HepG2 (cell line): ENCODE results near the gene GAN. TPM values are rescaled to one million over a fixed set of nuclear protein-coding genes. Genes with fewer than 3 reads are reported as not detected.
A peak's percentile ranks its signal among the peaks of the same experiment; 100 is the strongest.

Experiments used
- BRD4 ChIP-seq: sonication (generic); formaldehyde crosslinking; IDR thresholded peaks from 2 replicates; pipeline ENCODE4 v1.4.0; 2020; ENCODE audit warnings: missing genetic modification reagents
- GFI1 ChIP-seq: sonication (generic); formaldehyde crosslinking; IDR thresholded peaks from 2 replicates; pipeline ENCODE4 v1.5.0; 2020; ENCODE audit warnings: missing genetic modification reagents, mild to moderate bottlenecking, borderline replicate concordance
- GZF1 ChIP-seq: sonication (generic); formaldehyde crosslinking; IDR thresholded peaks from 2 replicates; pipeline ENCODE4 v1.5.1; 2020; ENCODE audit warnings: mild to moderate bottlenecking, missing genetic modification reagents
- HES4 ChIP-seq: sonication (generic); formaldehyde crosslinking; IDR thresholded peaks from 2 replicates; pipeline ENCODE4 v1.9.0; 2021; ENCODE audit warnings: mild to moderate bottlenecking, missing genetic modification reagents, borderline replicate concordance
- HNRNPL ChIP-seq: fragments of 200-400 bp; formaldehyde crosslinking; IDR thresholded peaks from 2 replicates; pipeline ENCODE4 v1.6.1; 2017; ENCODE audit warnings: mild to moderate bottlenecking, low read depth, low read length
- HNRNPUL1 ChIP-seq: fragments of 200-400 bp; formaldehyde crosslinking; IDR thresholded peaks from 2 replicates; pipeline ENCODE4 v1.6.1; 2017; ENCODE audit warnings: low read depth, mild to moderate bottlenecking, low read length, moderate library complexity
- KAT2B ChIP-seq: fragments of 150-350 bp; IDR thresholded peaks from 2 replicates; pipeline ENCODE4 v1.6.1; 2014; ENCODE audit warnings: low read depth, low read length, borderline replicate concordance
- MBD4 ChIP-seq: IDR thresholded peaks from 2 replicates; pipeline ENCODE4 v1.6.1; 2012; ENCODE audit warnings: low read length, inconsistent platforms, borderline replicate concordance
- NCOA2 ChIP-seq: sonication (generic); formaldehyde crosslinking; IDR thresholded peaks from 2 replicates; pipeline ENCODE4 v1.8.0; 2022; ENCODE audit warnings: inconsistent platforms
- NR2F6 ChIP-seq, 2 experiments: IDR thresholded peaks; 2 replicates each; pipeline ENCODE4 v1.6.1; 2016; ENCODE audit warnings: antibody characterized with exemption in 1 of 2, mild to moderate bottlenecking in 1 of 2
- PATZ1 ChIP-seq: sonication (generic); formaldehyde crosslinking; IDR thresholded peaks from 2 replicates; pipeline ENCODE4 v1.4.0; 2020; ENCODE audit warnings: missing genetic modification reagents
- TFAP4 ChIP-seq: sonication (generic); IDR thresholded peaks from 2 replicates; pipeline ENCODE4 v1.6.1; 2016; ENCODE audit warnings: low read depth, borderline replicate concordance
- YY1 ChIP-seq: IDR thresholded peaks from 2 replicates; pipeline ENCODE4 v1.6.1; 2011; ENCODE audit warnings: low read length, low read depth, moderate library complexity, mild to moderate bottlenecking; ENCODE audit not compliant: insufficient read depth, insufficient replicate concordance
- ZNF260 ChIP-seq: sonication (generic); formaldehyde crosslinking; IDR thresholded peaks from 2 replicates; pipeline ENCODE4 v1.4.0; 2020; ENCODE audit warnings: missing genetic modification reagents, low read depth, mild to moderate bottlenecking, borderline replicate concordance
- ZNF720 ChIP-seq: sonication (generic); formaldehyde crosslinking; IDR thresholded peaks from 2 replicates; pipeline ENCODE4 v1.4.0; 2020; ENCODE audit warnings: missing genetic modification reagents
- ZNF746 ChIP-seq: sonication (generic); formaldehyde crosslinking; IDR thresholded peaks from 2 replicates; pipeline ENCODE4 v1.8.0; 2022; ENCODE audit warnings: mild to moderate bottlenecking, missing genetic modification reagents
- ZSCAN20 ChIP-seq: sonication (generic); formaldehyde crosslinking; IDR thresholded peaks from 2 replicates; pipeline ENCODE4 v1.4.0; 2020; ENCODE audit warnings: missing genetic modification reagents, mild to moderate bottlenecking, borderline replicate concordance
- ZSCAN9 ChIP-seq: IDR thresholded peaks from 2 replicates; pipeline ENCODE4 v1.6.1; 2016; ENCODE audit warnings: borderline replicate concordance
- polyA plus RNA-seq, 8 experiments: library from polyadenylated mRNA; depleted of rRNA in 3 of 8; stranded (reverse) in 7 of 8; unstranded in 1 of 8; fragments of >200 nt; fragmentation: Illumina TruSeq in 4 of 8; extraction: Trizol in 4 of 8; gene quantifications; 2 replicates each; pipeline versions ENCODE4 v1.2.1 to v1.2.3, GENCODE V29; 2011 to 2016; ENCODE audit warnings: low read depth in 4 of 8, missing spikeins in 1 of 8, mixed read lengths in 1 of 8; ENCODE audit not compliant: insufficient read depth in 1 of 8
- total RNA-seq, 5 experiments: library from RNA; depleted of rRNA; stranded (reverse); fragments of >200 nt; fragmentation: Illumina TruSeq; extraction: Trizol; gene quantifications; 2 replicates each; pipeline ENCODE4 v1.2.3, GENCODE V29; 2016; ENCODE audit warnings: low read depth in 1 of 5
- TF ChIP-seq, protein P1 (sequence below): sonication (generic); formaldehyde crosslinking; IDR thresholded peaks from 2 replicates; pipeline ENCODE4 v1.4.0; 2020; ENCODE audit warnings: missing genetic modification reagents
- TF ChIP-seq, protein P2 (sequence below): sonication (generic); formaldehyde crosslinking; IDR thresholded peaks from 2 replicates; pipeline ENCODE4 v1.4.0; 2020; ENCODE audit warnings: missing genetic modification reagents, borderline replicate concordance

GAN gene
- total and polyA plus RNA-seq, 2 of the 13 experiments (the other 11 are each of a cell fraction or from before 2014, with no cell fraction given), result 4.3 to 11.0 TPM

GRCh38 chr16:81313701-81314602 lies 810 bp upstream of the GAN start (continued):
- TF ChIP-seq, protein P1, sequence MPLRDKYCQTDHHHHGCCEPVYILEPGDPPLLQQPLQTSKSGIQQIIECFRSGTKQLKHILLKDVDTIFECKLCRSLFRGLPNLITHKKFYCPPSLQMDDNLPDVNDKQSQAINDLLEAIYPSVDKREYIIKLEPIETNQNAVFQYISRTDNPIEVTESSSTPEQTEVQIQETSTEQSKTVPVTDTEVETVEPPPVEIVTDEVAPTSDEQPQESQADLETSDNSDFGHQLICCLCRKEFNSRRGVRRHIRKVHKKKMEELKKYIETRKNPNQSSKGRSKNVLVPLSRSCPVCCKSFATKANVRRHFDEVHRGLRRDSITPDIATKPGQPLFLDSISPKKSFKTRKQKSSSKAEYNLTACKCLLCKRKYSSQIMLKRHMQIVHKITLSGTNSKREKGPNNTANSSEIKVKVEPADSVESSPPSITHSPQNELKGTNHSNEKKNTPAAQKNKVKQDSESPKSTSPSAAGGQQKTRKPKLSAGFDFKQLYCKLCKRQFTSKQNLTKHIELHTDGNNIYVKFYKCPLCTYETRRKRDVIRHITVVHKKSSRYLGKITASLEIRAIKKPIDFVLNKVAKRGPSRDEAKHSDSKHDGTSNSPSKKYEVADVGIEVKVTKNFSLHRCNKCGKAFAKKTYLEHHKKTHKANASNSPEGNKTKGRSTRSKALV (CRISPR knock-in tag), result no peak
- TF ChIP-seq NCOA2 (CRISPR knock-in tag), result no peak
- TF ChIP-seq BRD4, result no peak
- no peak for TF ChIP-seq NR2F6 (IDR thresholded peaks at IDR 0.05)
- TF ChIP-seq NR2F6 (CRISPR knock-in tag; IDR thresholded peaks at IDR 0.05), result no peak
- no peak for TF ChIP-seq HNRNPL
- TF ChIP-seq ZSCAN20 (CRISPR knock-in tag), result no peak
- peak; percentile 52; the same call in 1 of the 2 replicates for TF ChIP-seq ZNF746 (CRISPR knock-in tag)
- TF ChIP-seq, protein P2, sequence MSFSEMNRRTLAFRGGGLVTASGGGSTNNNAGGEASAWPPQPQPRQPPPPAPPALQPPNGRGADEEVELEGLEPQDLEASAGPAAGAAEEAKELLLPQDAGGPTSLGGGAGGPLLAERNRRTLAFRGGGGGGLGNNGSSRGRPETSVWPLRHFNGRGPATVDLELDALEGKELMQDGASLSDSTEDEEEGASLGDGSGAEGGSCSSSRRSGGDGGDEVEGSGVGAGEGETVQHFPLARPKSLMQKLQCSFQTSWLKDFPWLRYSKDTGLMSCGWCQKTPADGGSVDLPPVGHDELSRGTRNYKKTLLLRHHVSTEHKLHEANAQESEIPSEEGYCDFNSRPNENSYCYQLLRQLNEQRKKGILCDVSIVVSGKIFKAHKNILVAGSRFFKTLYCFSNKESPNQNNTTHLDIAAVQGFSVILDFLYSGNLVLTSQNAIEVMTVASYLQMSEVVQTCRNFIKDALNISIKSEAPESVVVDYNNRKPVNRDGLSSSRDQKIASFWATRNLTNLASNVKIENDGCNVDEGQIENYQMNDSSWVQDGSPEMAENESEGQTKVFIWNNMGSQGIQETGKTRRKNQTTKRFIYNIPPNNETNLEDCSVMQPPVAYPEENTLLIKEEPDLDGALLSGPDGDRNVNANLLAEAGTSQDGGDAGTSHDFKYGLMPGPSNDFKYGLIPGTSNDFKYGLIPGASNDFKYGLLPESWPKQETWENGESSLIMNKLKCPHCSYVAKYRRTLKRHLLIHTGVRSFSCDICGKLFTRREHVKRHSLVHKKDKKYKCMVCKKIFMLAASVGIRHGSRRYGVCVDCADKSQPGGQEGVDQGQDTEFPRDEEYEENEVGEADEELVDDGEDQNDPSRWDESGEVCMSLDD, result 0 out of 2 replicates have a peak, but pooled peaks have one; percentile 24
- TF ChIP-seq ZNF260 (CRISPR knock-in tag), result no peak
- TF ChIP-seq YY1, result peak; percentile 37
- TF ChIP-seq MBD4, result no peak
- TF ChIP-seq GFI1, result 0 out of 2 replicates have a peak, but pooled peaks have one; percentile 13
- no peak for TF ChIP-seq HES4
- TF ChIP-seq TFAP4, result peak; percentile 67; the same call in 1 of the 2 replicates
- no peak for TF ChIP-seq HNRNPUL1
- TF ChIP-seq ZSCAN9, result no peak
- TF ChIP-seq ZNF720 (CRISPR knock-in tag), result no peak
- no peak for TF ChIP-seq KAT2B
- TF ChIP-seq PATZ1 (CRISPR knock-in tag), result no peak; the same call in 1 of the 2 replicates
- peak; percentile 91 for TF ChIP-seq GZF1 (CRISPR knock-in tag)
